Heart left ventricle (tissue), 16 donors: ENCODE data around the gene WDR36. TPM values are rescaled to one million over a fixed set of nuclear protein-coding genes. Genes with fewer than 3 reads are reported as not detected.

Experiments
- ATAC-seq, 4 donors: fragments of 200-7000 bp; cut with Tn5 transposase; one replicate each; pipeline ENCODE4 v1.9.1; 2020 to 2022; ENCODE audit warnings: moderate library complexity in 4 of 4, mild to moderate bottlenecking in 3 of 4, moderate number of reproducible peaks in 1 of 4
- DNase-seq, 5 donors: peaks; one replicate each; pipeline ENCODE4 v3.0.0-alpha.2; 2020
- H3K27ac ChIP-seq, 12 donors: fragments of 200-600 bp; sonication (generic) in 4 of 12; one replicate each; pipeline versions ENCODE4 v1.5.0 to v1.8.0; 2016 to 2022; ENCODE audit warnings: mild to moderate bottlenecking in 2 of 12
- H3K27me3 ChIP-seq, 9 donors: fragments of 200-600 bp; sonication (generic) in 2 of 9; one replicate each; pipeline versions ENCODE4 v1.5.1 to v1.8.0; 2016 to 2022; ENCODE audit warnings: mild to moderate bottlenecking in 3 of 9
- H3K36me3 ChIP-seq, 9 donors: fragments of 200-600 bp; sonication (generic) in 2 of 9; one replicate each; pipeline versions ENCODE4 v1.5.0 to v1.8.0; 2018 to 2022; ENCODE audit warnings: mild to moderate bottlenecking in 2 of 9
- H3K4me1 ChIP-seq, 12 donors: fragments of 200-600 bp; sonication (generic) in 4 of 12; one replicate each; pipeline versions ENCODE4 v1.5.0 to v1.8.0; 2016 to 2022; ENCODE audit warnings: mild to moderate bottlenecking in 3 of 12
- H3K4me3 ChIP-seq, 12 donors: fragments of 200-600 bp; sonication (generic) in 4 of 12; one replicate each; pipeline versions ENCODE4 v1.5.0 to v1.8.0; 2017 to 2022; ENCODE audit warnings: mild to moderate bottlenecking in 9 of 12, moderate library complexity in 4 of 12
- H3K9me3 ChIP-seq, 12 donors: fragments of 200-600 bp; sonication (generic) in 4 of 12; one replicate each; pipeline versions ENCODE4 v1.5.0 to v1.8.0; 2016 to 2022; ENCODE audit warnings: mild to moderate bottlenecking in 1 of 12
- CTCF ChIP-seq, 12 donors: fragments of 200-600 bp; sonication (generic) in 4 of 12; IDR thresholded peaks; one replicate each; pipeline versions ENCODE4 v1.5.0 to v1.8.0; 2018 to 2022; ENCODE audit warnings: antibody characterized with exemption in 12 of 12, mild to moderate bottlenecking in 5 of 12
- POLR2A ChIP-seq, 2 donors: fragments of 450-650 bp; IDR thresholded peaks; one replicate each; pipeline ENCODE4 v1.6.1; 2017; ENCODE audit warnings: antibody characterized with exemption in 2 of 2, mild to moderate bottlenecking in 2 of 2, moderate library complexity in 2 of 2
- WGBS, 4 donors: extraction: QIAGEN DNeasy Blood & Tissue Kit in 2 of 4; methylation state at CpG; one replicate each; pipeline versions ENCODE4 v1.1.5 to v1.1.7; 2013 to 2018; 5-methylcytosine and 5-hydroxymethylcytosine counted together
- intact Hi-C, 10 donors: fragments of 100-400 bp; cut with DNase I; formaldehyde crosslinking; loops; one replicate each; pipeline versions ENCODE4 v1.11.1 to v1.14.2; 2022
- polyA plus RNA-seq, 2 donors: library from polyadenylated mRNA; stranded (reverse); fragments of 200-250 nt; gene quantifications; one replicate each; pipeline ENCODE4 v1.2.3, GENCODE V29; 2013
- total RNA-seq, 9 donors: library from RNA; depleted of rRNA in 2 of 9; stranded (reverse); fragments of >200 nt in 2 of 9; fragmentation: NEBNext Ultra II Directional in 3 of 9; extraction: Animal tissue kit (Norgen Biotek cat#: 25700) in 3 of 9; gene quantifications; one replicate each; pipeline versions ENCODE4 v1.1.0 to v1.2.4, GENCODE V29; 2016 to 2023
- donor health status: ischemic (EF 13 %, LVEDD 7.1; RV severe dilation, severe dysfunction).
- donor health status: healthy with polysubstance abuse.
- donor health status: DM: no; HTN: yes; CAD: no.
- donor health status: DM: no; HTN: no; CAD: no.
- donor health status: ischemic (EF 25% LVEDD 6.9; RV normal size, moderate dysfunction).
- donor health status: ischemic (EF 25% LVEDD 5.7; RV mildly dilated, moderate dysfunction).
- donor health status: healthy.
- donor health status: DM: yes; HTN: yes; CAD: no.
- donor health status: ischemic (EF 35%, LVEDD 5.7; RV mildly dilated, moderate dysfunction).
- donor health status: nonischemic (EF 11% LVEDD 7.7; RV severe dilation, severe dysfunction).
- donor health status: DM: yes; HTN: yes; CAD: no.
- donor health status: PGD.
- donor health status: ischemic (EF 29% LVEDD 5.4; RV normal size, mild dysfunction).
- donor health status: nonischemic (EF 23%, LVEDD 6.1; RV moderate dilation, normal function).

WDR36 gene
- total and polyA plus RNA-seq, 11 donors: 4.3 to 18.0 (median 11.7) TPM

- ATAC-seq (no peak), DNase-seq (no peak)
- peaks cover 0 to 10% (median 0%) of the 10 kb centered on the region in 9 donors for H3K27me3 ChIP-seq
- H3K4me1 ChIP-seq: peaks cover 0 to 13% (median 0%) of the 10 kb centered on the region in 12 donors
- TF ChIP-seq POLR2A (IDR thresholded peaks at IDR 0.05): no peak
- H3K36me3 ChIP-seq: peaks cover 0 to 8% (median 0%) of the 10 kb centered on the region in 9 donors
- no peak overlapping the region for H3K27ac ChIP-seq
- H3K9me3 ChIP-seq: no peaks in the 10 kb centered on the region
- intact Hi-C loops: loop anchor here in 1 of 10 donors (10.0 kb wide), 1 partner anchor 323 kb away; no protein-coding TSS in a partner anchor
- H3K4me3 ChIP-seq: no peak overlapping the region
- 79 to 87% (median 83%) methylated on average over 2 of the region's 2 CpGs for WGBS, 4 donors
These were observed 14.5 kb upstream of the WDR36 start for GRCh38 chr5:111077678-111078077.

GRCh38 chr5:111079846-111080245, 12.3 kb upstream of the WDR36 start:
- TF ChIP-seq POLR2A (IDR thresholded peaks at IDR 0.05) (no peak), CTCF (IDR thresholded peaks at IDR 0.05) (no peak)
- no peak for DNase-seq

GRCh38 chr5:111083323-111083722, 8.8 kb upstream of the WDR36 start:
- no peak overlapping the region for H3K27ac ChIP-seq
- DNase-seq: no peak
- H3K36me3 ChIP-seq: no peaks in the 10 kb centered on the region
- H3K27me3 ChIP-seq: no peaks in the 10 kb centered on the region
- ATAC-seq: no peak
- no peaks in the 10 kb centered on the region for H3K4me1 ChIP-seq
- no peak for TF ChIP-seq POLR2A (IDR thresholded peaks at IDR 0.05)
- no peak for TF ChIP-seq CTCF (IDR thresholded peaks at IDR 0.05)
- H3K9me3 ChIP-seq: no peaks in the 10 kb centered on the region
- WGBS, 4 donors: 76 to 79% (median 77%) methylated on average over 7 of the region's 7 CpGs
- H3K4me3 ChIP-seq: no peak overlapping the region
- intact Hi-C loops: no loop called here

More at GRCh38 chr5:111079846-111080245, 12.3 kb upstream of the WDR36 start:
- Histone ChIP-seq H3K27me3 (peaks cover 0 to 5% (median 0%) of the 10 kb centered on the region in 9 donors), H3K36me3 (peaks cover 0 to 8% (median 0%) of the 10 kb centered on the region in 9 donors), H3K4me3 (no peak overlapping the region), H3K4me1 (peaks cover 0 to 6% (median 0%) of the 10 kb centered on the region in 12 donors), H3K27ac (no peak overlapping the region), H3K9me3 (no peaks in the 10 kb centered on the region)
- intact Hi-C loops: loop anchor here in 1 of 10 donors (10.0 kb wide), 1 partner anchor 325 kb away; no protein-coding TSS in a partner anchor
- ATAC-seq: no peak
- WGBS, 4 donors: 90 to 95% (median 92%) methylated on average over 1 of the region's 1 CpG

GRCh38 chr5:111095982-111096381, 3.8 kb downstream of the WDR36 start:
- ATAC-seq (no peak), DNase-seq (no peak)
- TF ChIP-seq CTCF (IDR thresholded peaks at IDR 0.05) (no peak), POLR2A (IDR thresholded peaks at IDR 0.05) (no peak)
- H3K27me3 ChIP-seq: no peaks in the 10 kb centered on the region
- 86 to 87% (median 86%) methylated on average over 1 of the region's 1 CpG for WGBS, 4 donors
- H3K9me3 ChIP-seq: no peaks in the 10 kb centered on the region
- intact Hi-C loops: loop anchor here in 4 of 10 donors (10.0 kb wide), 1 partner anchor 341 kb away; no protein-coding TSS in a partner anchor
- H3K4me3 ChIP-seq: no peak overlapping the region
- no peak overlapping the region for H3K27ac ChIP-seq
- H3K4me1 ChIP-seq: peaks cover 0 to 29% (median 14%) of the 10 kb centered on the region in 12 donors
- H3K36me3 ChIP-seq: peaks cover 0 to 66% (median 52%) of the 10 kb centered on the region in 9 donors
